ENCODE measurements around the gene MAST2.
"Not testable (repeated sequence)": the region's sequence is repeated elsewhere in the genome, so short reads cannot be mapped to it uniquely, and the experiment has no call there.

The MAST2 gene

GRCh38 chr1:45938029-45938428 lies 134.6 kb downstream of the MAST2 start:
- Histone ChIP-seq H3K4me2 (no peak overlapping the region), H3K4me1 (ENCODE audit: low read depth, poor library complexity, severe bottlenecking) (no peaks in the 10 kb centered on the region), H3K36me3 (ENCODE audit: insufficient read depth) (no peaks in the 10 kb centered on the region), H3K79me2 (ENCODE audit: insufficient read depth, low read depth) (no peaks in the 10 kb centered on the region), H4K20me1 (ENCODE audit: insufficient read depth) (no peaks in the 10 kb centered on the region; the same call in 1 of the 2 replicates), H2AFZ (ENCODE audit: low read depth) (no peak overlapping the region), H3K9ac (no peak overlapping the region), H3K27ac (no peak overlapping the region), H3K27me3 (ENCODE audit: insufficient read depth, low read depth) (no peaks in the 10 kb centered on the region), H3K4me3 (IDR thresholded peaks at IDR 0.05; ENCODE audit: insufficient read depth, low read depth, low read length) (no peak overlapping the region)
- TF ChIP-seq CTCF (conservative IDR thresholded peaks at IDR 0.05; ENCODE audit: low read depth, low read length) = no peak

- H3K9ac ChIP-seq = no peak overlapping the region
- no peak overlapping the region for H3K4me2 ChIP-seq
- H2AFZ ChIP-seq (ENCODE audit: low read depth) = no peak overlapping the region
- no peaks in the 10 kb centered on the region for H3K36me3 ChIP-seq (ENCODE audit: insufficient read depth)
- no peaks in the 10 kb centered on the region for H3K79me2 ChIP-seq (ENCODE audit: insufficient read depth, low read depth)
- H3K4me3 ChIP-seq (IDR thresholded peaks at IDR 0.05; ENCODE audit: insufficient read depth, low read depth, low read length) = no peak overlapping the region
- H3K27ac ChIP-seq = no peak overlapping the region
- no peaks in the 10 kb centered on the region for H3K27me3 ChIP-seq (ENCODE audit: insufficient read depth, low read depth)
- no peak for TF ChIP-seq CTCF (conservative IDR thresholded peaks at IDR 0.05; ENCODE audit: low read depth, low read length)
- H3K4me1 ChIP-seq (ENCODE audit: low read depth, poor library complexity, severe bottlenecking) = no peaks in the 10 kb centered on the region
- no peaks in the 10 kb centered on the region; the same call in 1 of the 2 replicates for H4K20me1 ChIP-seq (ENCODE audit: insufficient read depth)
Observed at GRCh38 chr1:45942411-45942810, 139.0 kb downstream of the MAST2 start.

- Histone ChIP-seq H3K27me3 (ENCODE audit: insufficient read depth, low read depth) (no peaks in the 10 kb centered on the region), H4K20me1 (ENCODE audit: insufficient read depth) (no peaks in the 10 kb centered on the region), H3K9ac (no peak overlapping the region), H2AFZ (ENCODE audit: low read depth) (no peak overlapping the region), H3K36me3 (ENCODE audit: insufficient read depth) (no peaks in the 10 kb centered on the region), H3K4me2 (no peak overlapping the region), H3K27ac (no peak overlapping the region), H3K4me1 (ENCODE audit: low read depth, poor library complexity, severe bottlenecking) (no peaks in the 10 kb centered on the region), H3K79me2 (ENCODE audit: insufficient read depth, low read depth) (no peaks in the 10 kb centered on the region), H3K4me3 (IDR thresholded peaks at IDR 0.05; ENCODE audit: insufficient read depth, low read depth, low read length) (no peak overlapping the region)
- no peak for TF ChIP-seq CTCF (conservative IDR thresholded peaks at IDR 0.05; ENCODE audit: low read depth, low read length)
Observed at GRCh38 chr1:45943185-45943584, 139.8 kb downstream of the MAST2 start.

- no peak for TF ChIP-seq CTCF (conservative IDR thresholded peaks at IDR 0.05; ENCODE audit: low read depth, low read length)
- Histone ChIP-seq H3K9ac (no peak overlapping the region), H2AFZ (ENCODE audit: low read depth) (no peak overlapping the region), H4K20me1 (ENCODE audit: insufficient read depth) (no peaks in the 10 kb centered on the region), H3K27ac (no peak overlapping the region), H3K79me2 (ENCODE audit: insufficient read depth, low read depth) (no peaks in the 10 kb centered on the region), H3K36me3 (ENCODE audit: insufficient read depth) (no peaks in the 10 kb centered on the region), H3K4me2 (no peak overlapping the region), H3K4me1 (ENCODE audit: low read depth, poor library complexity, severe bottlenecking) (no peaks in the 10 kb centered on the region), H3K27me3 (ENCODE audit: insufficient read depth, low read depth) (no peaks in the 10 kb centered on the region), H3K4me3 (IDR thresholded peaks at IDR 0.05; ENCODE audit: insufficient read depth, low read depth, low read length) (no peak overlapping the region)
Observed at GRCh38 chr1:45945426-45945825, 142.0 kb downstream of the MAST2 start.

- not testable (repeated sequence) for H3K9ac ChIP-seq; H3K36me3 ChIP-seq (ENCODE audit: insufficient read depth); H3K27me3 ChIP-seq (ENCODE audit: insufficient read depth, low read depth); H3K4me3 ChIP-seq (IDR thresholded peaks at IDR 0.05; ENCODE audit: insufficient read depth, low read depth, low read length); H3K79me2 ChIP-seq (ENCODE audit: insufficient read depth, low read depth); H4K20me1 ChIP-seq (ENCODE audit: insufficient read depth); H3K4me2 ChIP-seq; H3K27ac ChIP-seq; H3K4me1 ChIP-seq (ENCODE audit: low read depth, poor library complexity, severe bottlenecking); H2AFZ ChIP-seq (ENCODE audit: low read depth)
Observed at GRCh38 chr1:45949462-45949861, 146.1 kb downstream of the MAST2 start.
